Measurements from ENCODE around the gene LAMA3. TPM values are rescaled to one million over a fixed set of nuclear protein-coding genes. Genes with fewer than 3 reads are reported as not detected.

The LAMA3 gene
- total RNA-seq, 6 experiments from 2014 or later, result 1.3 to 5.0 (median 3.0) TPM

- Histone ChIP-seq H3K27me3 (no peaks in the 10 kb centered on the region), H3K4me3 (no peak overlapping the region), H3K4me1 (peaks cover 0 to under 1% (median 0%) of the 10 kb centered on the region in 4 donors), H3K36me3 (no peaks in the 10 kb centered on the region), H3K27ac (no peak overlapping the region), H3K9me3 (no peaks in the 10 kb centered on the region)
- no peak for DNase-seq
- intact Hi-C loops (cut with DNase I), result no loop called here
- TF ChIP-seq CTCF (IDR thresholded peaks at IDR 0.05) (no peak), POLR2A (IDR thresholded peaks at IDR 0.05) (no peak)
- no peak for ATAC-seq
- WGBS (ENCODE audit: insufficient coverage, low coverage, low lambda C conversion rate, missing lambda C conversion rate), result 93% methylated on average over 7 of the region's 7 CpGs
Observed at GRCh38 chr18:23977103-23977502, 287.9 kb downstream of the LAMA3 start.

- ATAC-seq (no peak), DNase-seq (no peak)
- Histone ChIP-seq H3K4me3 (no peak overlapping the region), H3K4me1 (peaks cover 0 to 4% (median 0%) of the 10 kb centered on the region in 4 donors), H3K9me3 (no peaks in the 10 kb centered on the region), H3K27me3 (no peaks in the 10 kb centered on the region), H3K27ac (no peak overlapping the region), H3K36me3 (no peaks in the 10 kb centered on the region)
- WGBS (ENCODE audit: insufficient coverage, low coverage, low lambda C conversion rate, missing lambda C conversion rate), result 67% methylated on average over 1 of the region's 1 CpG
- TF ChIP-seq POLR2A (IDR thresholded peaks at IDR 0.05) (no peak), CTCF (IDR thresholded peaks at IDR 0.05) (no peak)
- intact Hi-C loops (cut with DNase I), result no loop called here
Observed at GRCh38 chr18:23977719-23978483, 288.6 kb downstream of the LAMA3 start.

- WGBS (ENCODE audit: insufficient coverage, low coverage, low lambda C conversion rate, missing lambda C conversion rate), result 86% methylated on average over 4 of the region's 8 CpGs
- DNase-seq (no peak), ATAC-seq (no peak)
- intact Hi-C loops (cut with DNase I), result no loop called here
- Histone ChIP-seq H3K9me3 (no peaks in the 10 kb centered on the region), H3K36me3 (no peaks in the 10 kb centered on the region), H3K4me3 (no peak overlapping the region), H3K27ac (no peak overlapping the region), H3K4me1 (peaks cover 0 to 4% (median 0%) of the 10 kb centered on the region in 4 donors), H3K27me3 (no peaks in the 10 kb centered on the region)
- TF ChIP-seq POLR2A (IDR thresholded peaks at IDR 0.05), result no peak
- TF ChIP-seq CTCF (IDR thresholded peaks at IDR 0.05), result no peak
Observed at GRCh38 chr18:23981369-23981980, 292.2 kb downstream of the LAMA3 start.

GRCh38 chr18:23982155-23983079, 293.2 kb downstream of the LAMA3 start:
- H3K27ac ChIP-seq, result no peak overlapping the region
- H3K27me3 ChIP-seq, result no peaks in the 10 kb centered on the region
- intact Hi-C loops (cut with DNase I), result no loop called here
- H3K36me3 ChIP-seq, result no peaks in the 10 kb centered on the region
- 41% methylated on average over 10 of the region's 17 CpGs for WGBS (ENCODE audit: insufficient coverage, low coverage, low lambda C conversion rate, missing lambda C conversion rate)
- ATAC-seq, result peak; percentile 87 to 98 (median 96)
- H3K4me1 ChIP-seq, result peaks cover 0 to 4% (median 0%) of the 10 kb centered on the region in 4 donors
- H3K4me3 ChIP-seq, result no peak overlapping the region
- no peaks in the 10 kb centered on the region for H3K9me3 ChIP-seq
- TF ChIP-seq CTCF (IDR thresholded peaks at IDR 0.05) (no peak), POLR2A (IDR thresholded peaks at IDR 0.05) (no peak)
- peak; percentile 60 to 70 (median 69) for DNase-seq

Data from right lobe of liver (tissue), 6 donors.